Measurements from ENCODE around the gene CAPZB.

CAPZB gene

GRCh38 chr1:19361611-19362147 lies 123.7 kb downstream of the CAPZB start:
- Histone ChIP-seq H3K9me3 (ENCODE audit: control insufficient read depth, low read length) (no peaks in the 10 kb centered on the region), H3K27me3 (replicated peaks; ENCODE audit: control insufficient read depth, insufficient read depth, low read length, poor library complexity, severe bottlenecking) (no peaks in the 10 kb centered on the region), H3K4me1 (ENCODE audit: control insufficient read depth, insufficient read depth, low read length, poor library complexity, severe bottlenecking) (peaks cover 15% of the 10 kb centered on the region), H3K27ac (ENCODE audit: insufficient read depth, low read length, poor library complexity, severe bottlenecking) (no peak overlapping the region), H3K36me3 (ENCODE audit: control insufficient read depth, insufficient read depth, low read length) (peaks cover 15% of the 10 kb centered on the region), H3K4me3 (ENCODE audit: insufficient read depth, low read depth, low read length, poor library complexity, severe bottlenecking) (no peak overlapping the region)
- no peak for DNase-seq

- no peak overlapping the region for H3K27ac ChIP-seq (ENCODE audit: insufficient read depth, low read length, poor library complexity, severe bottlenecking)
Observed at GRCh38 chr1:19360843-19361610, 124.3 kb downstream of the CAPZB start.

GRCh38 chr1:19360432-19360831 lies 124.9 kb downstream of the CAPZB start:
- no peaks in the 10 kb centered on the region for H3K9me3 ChIP-seq (ENCODE audit: control insufficient read depth, low read length)
- peaks cover 27% of the 10 kb centered on the region for H3K36me3 ChIP-seq (ENCODE audit: control insufficient read depth, insufficient read depth, low read length)
- no peak for DNase-seq
- H3K27ac ChIP-seq (ENCODE audit: insufficient read depth, low read length, poor library complexity, severe bottlenecking): no peak overlapping the region
- H3K4me3 ChIP-seq (ENCODE audit: insufficient read depth, low read depth, low read length, poor library complexity, severe bottlenecking): no peak overlapping the region
- H3K27me3 ChIP-seq (replicated peaks; ENCODE audit: control insufficient read depth, insufficient read depth, low read length, poor library complexity, severe bottlenecking): no peaks in the 10 kb centered on the region
- peaks cover 15% of the 10 kb centered on the region for H3K4me1 ChIP-seq (ENCODE audit: control insufficient read depth, insufficient read depth, low read length, poor library complexity, severe bottlenecking)

More at GRCh38 chr1:19360843-19361610, 124.3 kb downstream of the CAPZB start:
- H3K4me1 ChIP-seq (ENCODE audit: control insufficient read depth, insufficient read depth, low read length, poor library complexity, severe bottlenecking): peaks cover 15% of the 10 kb centered on the region
- no peaks in the 10 kb centered on the region for H3K27me3 ChIP-seq (replicated peaks; ENCODE audit: control insufficient read depth, insufficient read depth, low read length, poor library complexity, severe bottlenecking)
- H3K36me3 ChIP-seq (ENCODE audit: control insufficient read depth, insufficient read depth, low read length): peaks cover 21% of the 10 kb centered on the region
- no peaks in the 10 kb centered on the region for H3K9me3 ChIP-seq (ENCODE audit: control insufficient read depth, low read length)
- no peak for DNase-seq
- no peak overlapping the region for H3K4me3 ChIP-seq (ENCODE audit: insufficient read depth, low read depth, low read length, poor library complexity, severe bottlenecking)

- Histone ChIP-seq H3K4me1 (ENCODE audit: control insufficient read depth, insufficient read depth, low read length, poor library complexity, severe bottlenecking) (peaks cover 15% of the 10 kb centered on the region), H3K4me3 (ENCODE audit: insufficient read depth, low read depth, low read length, poor library complexity, severe bottlenecking) (no peak overlapping the region), H3K27ac (ENCODE audit: insufficient read depth, low read length, poor library complexity, severe bottlenecking) (no peak overlapping the region), H3K36me3 (ENCODE audit: control insufficient read depth, insufficient read depth, low read length) (peaks cover 28% of the 10 kb centered on the region), H3K27me3 (replicated peaks; ENCODE audit: control insufficient read depth, insufficient read depth, low read length, poor library complexity, severe bottlenecking) (no peaks in the 10 kb centered on the region), H3K9me3 (ENCODE audit: control insufficient read depth, low read length) (no peaks in the 10 kb centered on the region)
- DNase-seq: no peak
Observed at GRCh38 chr1:19360016-19360415, 125.3 kb downstream of the CAPZB start.

- Histone ChIP-seq H3K27me3 (replicated peaks; ENCODE audit: control insufficient read depth, insufficient read depth, low read length, poor library complexity, severe bottlenecking) (no peaks in the 10 kb centered on the region), H3K4me1 (ENCODE audit: control insufficient read depth, insufficient read depth, low read length, poor library complexity, severe bottlenecking) (peaks cover 15% of the 10 kb centered on the region)
Observed at GRCh38 chr1:19359357-19359756, 126.0 kb downstream of the CAPZB start.

GRCh38 chr1:19358710-19359109 lies 126.6 kb downstream of the CAPZB start:
- Histone ChIP-seq H3K27me3 (replicated peaks; ENCODE audit: control insufficient read depth, insufficient read depth, low read length, poor library complexity, severe bottlenecking) (no peaks in the 10 kb centered on the region), H3K4me1 (ENCODE audit: control insufficient read depth, insufficient read depth, low read length, poor library complexity, severe bottlenecking) (peaks cover 9% of the 10 kb centered on the region), H3K36me3 (ENCODE audit: control insufficient read depth, insufficient read depth, low read length) (peaks cover 39% of the 10 kb centered on the region), H3K27ac (ENCODE audit: insufficient read depth, low read length, poor library complexity, severe bottlenecking) (no peak overlapping the region), H3K9me3 (ENCODE audit: control insufficient read depth, low read length) (no peaks in the 10 kb centered on the region), H3K4me3 (ENCODE audit: insufficient read depth, low read depth, low read length, poor library complexity, severe bottlenecking) (no peak overlapping the region)
- DNase-seq: no peak

More at GRCh38 chr1:19359357-19359756, 126.0 kb downstream of the CAPZB start:
- DNase-seq: no peak
- Histone ChIP-seq H3K9me3 (ENCODE audit: control insufficient read depth, low read length) (no peaks in the 10 kb centered on the region), H3K4me3 (ENCODE audit: insufficient read depth, low read depth, low read length, poor library complexity, severe bottlenecking) (no peak overlapping the region), H3K36me3 (ENCODE audit: control insufficient read depth, insufficient read depth, low read length) (peaks cover 32% of the 10 kb centered on the region), H3K27ac (ENCODE audit: insufficient read depth, low read length, poor library complexity, severe bottlenecking) (no peak overlapping the region)

- no peaks in the 10 kb centered on the region for H3K9me3 ChIP-seq (ENCODE audit: control insufficient read depth, low read length)
Observed at GRCh38 chr1:19357299-19357986, 127.9 kb downstream of the CAPZB start.

GRCh38 chr1:19356266-19356665 lies 129.1 kb downstream of the CAPZB start:
- H3K9me3 ChIP-seq (ENCODE audit: control insufficient read depth, low read length): no peaks in the 10 kb centered on the region
- no peaks in the 10 kb centered on the region for H3K27me3 ChIP-seq (replicated peaks; ENCODE audit: control insufficient read depth, insufficient read depth, low read length, poor library complexity, severe bottlenecking)
- peaks cover 63% of the 10 kb centered on the region for H3K36me3 ChIP-seq (ENCODE audit: control insufficient read depth, insufficient read depth, low read length)
- H3K27ac ChIP-seq (ENCODE audit: insufficient read depth, low read length, poor library complexity, severe bottlenecking): no peak overlapping the region
- no peak overlapping the region for H3K4me3 ChIP-seq (ENCODE audit: insufficient read depth, low read depth, low read length, poor library complexity, severe bottlenecking)
- H3K4me1 ChIP-seq (ENCODE audit: control insufficient read depth, insufficient read depth, low read length, poor library complexity, severe bottlenecking): peaks cover 6% of the 10 kb centered on the region
- no peak for DNase-seq

More at GRCh38 chr1:19357299-19357986, 127.9 kb downstream of the CAPZB start:
- no peak for DNase-seq
- Histone ChIP-seq H3K27ac (ENCODE audit: insufficient read depth, low read length, poor library complexity, severe bottlenecking) (no peak overlapping the region), H3K4me3 (ENCODE audit: insufficient read depth, low read depth, low read length, poor library complexity, severe bottlenecking) (no peak overlapping the region), H3K4me1 (ENCODE audit: control insufficient read depth, insufficient read depth, low read length, poor library complexity, severe bottlenecking) (peaks cover 9% of the 10 kb centered on the region), H3K36me3 (ENCODE audit: control insufficient read depth, insufficient read depth, low read length) (peaks cover 52% of the 10 kb centered on the region), H3K27me3 (replicated peaks; ENCODE audit: control insufficient read depth, insufficient read depth, low read length, poor library complexity, severe bottlenecking) (no peaks in the 10 kb centered on the region)

GRCh38 chr1:19354531-19354981 lies 130.8 kb downstream of the CAPZB start:
- H3K4me1 ChIP-seq (ENCODE audit: control insufficient read depth, insufficient read depth, low read length, poor library complexity, severe bottlenecking): no peaks in the 10 kb centered on the region
- DNase-seq: no peak
- H3K4me3 ChIP-seq (ENCODE audit: insufficient read depth, low read depth, low read length, poor library complexity, severe bottlenecking): no peak overlapping the region
- H3K27ac ChIP-seq (ENCODE audit: insufficient read depth, low read length, poor library complexity, severe bottlenecking): no peak overlapping the region
- peaks cover 75% of the 10 kb centered on the region for H3K36me3 ChIP-seq (ENCODE audit: control insufficient read depth, insufficient read depth, low read length)
- H3K9me3 ChIP-seq (ENCODE audit: control insufficient read depth, low read length): no peaks in the 10 kb centered on the region
- H3K27me3 ChIP-seq (replicated peaks; ENCODE audit: control insufficient read depth, insufficient read depth, low read length, poor library complexity, severe bottlenecking): no peaks in the 10 kb centered on the region

- no peak overlapping the region for H3K27ac ChIP-seq (ENCODE audit: insufficient read depth, low read length, poor library complexity, severe bottlenecking)
- no peaks in the 10 kb centered on the region for H3K27me3 ChIP-seq (replicated peaks; ENCODE audit: control insufficient read depth, insufficient read depth, low read length, poor library complexity, severe bottlenecking)
- H3K36me3 ChIP-seq (ENCODE audit: control insufficient read depth, insufficient read depth, low read length): peaks cover 81% of the 10 kb centered on the region
- no peak overlapping the region for H3K4me3 ChIP-seq (ENCODE audit: insufficient read depth, low read depth, low read length, poor library complexity, severe bottlenecking)
- H3K9me3 ChIP-seq (ENCODE audit: control insufficient read depth, low read length): no peaks in the 10 kb centered on the region
- no peaks in the 10 kb centered on the region for H3K4me1 ChIP-seq (ENCODE audit: control insufficient read depth, insufficient read depth, low read length, poor library complexity, severe bottlenecking)
- DNase-seq: no peak
Observed at GRCh38 chr1:19353596-19353995, 131.7 kb downstream of the CAPZB start.

All from effector memory CD4-positive, alpha-beta T cell (primary cell).